GM21381 (cell line): Measurements from ENCODE around the gene ACYP1.
A peak's percentile ranks its signal among the peaks of the same experiment; 100 is the strongest.
"Not testable (repeated sequence)": the region's sequence is repeated elsewhere in the genome, so short reads cannot be mapped to it uniquely, and the experiment has no call there.

Source experiments
- ATAC-seq: cut with Tn5 transposase; IDR thresholded peaks from one replicate; pipeline ENCODE4 v1.9.1; 2021; ENCODE audit warnings: mild to moderate bottlenecking, moderate library complexity; ENCODE audit not compliant: unreplicated experiment

Gene ACYP1

DNA sequence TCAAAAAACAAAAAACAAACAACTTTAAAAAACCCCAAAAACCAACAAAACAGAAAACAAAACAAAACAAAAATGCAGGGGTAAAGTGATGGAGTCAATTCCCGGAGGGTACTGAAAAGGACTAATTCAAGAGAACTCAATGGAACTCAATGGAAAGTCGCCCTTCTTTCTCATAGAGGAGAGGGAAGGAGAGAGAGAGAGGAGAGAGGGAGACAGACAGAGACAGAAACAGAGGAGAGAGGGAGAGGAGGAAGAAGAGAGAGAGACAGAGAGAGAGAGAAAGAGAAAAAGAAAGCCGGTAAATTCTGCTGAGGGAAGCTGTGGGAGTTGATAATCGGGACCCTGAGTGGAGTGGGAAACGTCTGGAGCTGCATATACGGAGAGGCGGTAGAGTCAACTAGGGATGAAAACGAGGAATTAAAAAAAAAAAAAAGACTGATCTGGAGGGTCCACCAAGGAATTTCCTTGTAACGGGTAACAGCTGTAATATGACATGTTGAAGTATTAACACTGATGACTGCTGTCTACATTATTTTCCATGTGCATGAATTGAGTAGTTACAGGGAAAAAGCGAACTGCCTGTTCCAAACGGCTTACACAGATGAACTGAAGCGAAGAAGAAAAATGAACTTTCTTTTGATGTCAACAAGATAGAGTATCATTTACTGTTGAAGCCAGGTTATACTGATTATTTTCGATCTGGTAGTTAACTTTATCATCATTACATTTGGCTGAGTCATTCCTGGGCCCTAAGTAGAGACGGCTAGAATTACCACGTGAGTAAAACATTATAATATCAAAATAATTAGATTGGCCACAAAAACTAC lies 4.7 kb upstream of the ACYP1 start:
- no peak for ATAC-seq

DNA sequence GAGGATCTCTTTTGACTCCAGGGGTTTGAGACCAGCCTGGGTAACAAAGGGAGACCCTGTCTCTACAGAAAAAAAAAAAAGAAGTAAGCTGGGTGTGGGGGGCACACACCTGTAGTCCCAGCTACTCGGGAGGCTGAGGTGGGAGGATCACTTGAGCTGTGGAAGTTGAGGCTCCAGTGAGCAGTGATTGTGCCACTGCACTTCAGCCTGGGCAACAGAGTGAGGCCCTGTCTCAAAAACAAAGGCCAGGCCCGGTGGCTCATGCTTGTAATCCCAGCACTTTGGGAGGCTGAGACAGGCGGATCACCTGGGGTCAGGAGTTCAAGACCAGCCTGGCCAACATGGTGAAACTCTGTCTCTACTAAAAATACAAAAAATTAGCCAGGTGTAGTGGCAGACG lies 3.9 kb upstream of the ACYP1 start:
- not testable (repeated sequence) for ATAC-seq

DNA sequence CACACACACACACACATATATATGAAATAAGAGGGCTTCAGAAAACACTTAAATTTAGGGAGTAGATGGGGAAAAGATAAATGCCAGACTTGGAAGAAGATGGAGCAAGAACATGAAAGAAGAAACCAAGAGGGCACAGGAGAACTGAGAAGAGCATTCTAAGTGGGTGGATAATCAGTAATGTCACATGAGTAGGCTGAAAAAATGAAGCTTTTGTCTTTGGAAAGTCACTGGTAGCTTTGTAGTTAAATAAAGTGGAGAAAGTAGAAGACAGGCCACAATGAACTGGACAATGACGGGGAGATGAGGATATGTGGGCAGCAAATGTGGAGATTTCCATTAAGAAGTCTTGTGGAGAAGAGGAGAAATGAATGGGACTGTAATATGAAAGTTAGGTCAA lies 3.4 kb upstream of the ACYP1 start:
- no peak for ATAC-seq

DNA sequence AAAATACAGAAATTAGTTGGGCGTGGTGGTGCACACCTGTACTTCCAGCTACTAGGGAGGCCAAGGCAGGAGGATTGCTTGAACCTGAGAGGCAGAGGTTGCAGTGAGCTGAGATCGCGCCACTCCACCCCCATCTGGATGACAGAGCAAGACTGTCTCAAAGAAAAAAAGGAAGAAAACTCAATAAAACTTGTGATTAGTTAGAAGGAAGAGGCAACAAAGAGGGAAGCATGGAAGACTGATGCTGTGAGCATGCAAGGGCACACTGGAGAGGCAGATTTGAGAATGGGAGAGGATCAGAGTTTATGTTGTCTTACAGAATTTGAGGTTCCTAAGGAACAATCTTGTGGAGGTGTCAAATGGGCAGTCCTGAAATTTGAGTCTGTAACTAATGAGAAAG lies 2.9 kb upstream of the ACYP1 start:
- no peak for ATAC-seq

DNA sequence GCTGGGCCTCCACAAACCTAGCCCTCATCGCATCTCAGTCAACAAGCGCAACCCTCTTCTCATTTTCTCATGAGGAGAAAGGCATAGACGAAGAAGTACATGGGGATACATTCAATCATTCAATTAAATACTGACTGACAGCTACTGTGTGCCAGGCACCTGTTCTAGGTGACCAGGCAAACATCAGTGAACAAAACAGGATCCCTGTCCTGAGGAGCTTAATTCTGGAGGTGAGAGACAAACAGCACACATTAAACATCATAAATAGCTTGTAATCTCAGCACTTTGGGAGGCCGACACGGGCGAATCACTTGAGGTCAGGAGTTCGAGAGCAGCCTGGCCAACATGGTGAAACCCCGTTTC lies 362 bp upstream of the ACYP1 start:
- ATAC-seq, result no peak

DNA sequence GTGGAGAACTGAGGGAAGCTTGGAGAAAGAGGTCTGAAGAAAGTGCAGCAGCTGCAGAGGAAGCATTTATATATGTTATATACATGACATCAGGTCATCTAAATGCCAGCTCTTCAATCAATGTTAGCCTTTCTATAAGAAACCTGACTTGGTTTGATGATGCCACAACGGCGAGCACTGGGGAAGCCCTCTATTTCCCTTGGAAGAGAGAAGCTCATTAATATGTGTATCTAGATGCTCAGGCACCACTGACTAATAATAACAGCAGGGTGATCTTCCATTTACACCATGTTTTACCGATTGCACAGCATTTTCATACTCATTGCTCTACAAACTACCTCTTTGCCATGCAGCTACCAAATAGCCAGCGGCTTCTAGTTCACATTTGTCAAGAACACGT lies 811 bp downstream of the ACYP1 start:
- ATAC-seq, result no peak

DNA sequence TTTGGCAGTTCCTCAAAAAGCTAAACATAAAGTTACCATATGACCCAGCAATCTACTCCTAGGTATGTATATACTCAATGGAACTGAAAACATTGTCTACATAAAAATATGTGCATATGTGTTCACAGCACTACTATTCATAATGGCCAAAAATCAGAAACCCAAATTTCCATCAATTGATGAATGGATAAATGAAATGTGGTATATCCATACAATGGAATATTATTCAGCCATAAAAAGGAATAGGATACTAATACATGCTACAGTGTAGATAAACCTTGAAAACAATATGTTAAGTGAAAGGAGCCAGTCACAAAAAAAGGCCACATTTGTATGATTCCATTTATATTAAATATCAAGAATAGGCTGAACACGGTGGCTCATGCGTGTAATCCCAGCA lies 3.4 kb downstream of the ACYP1 start:
- no peak for ATAC-seq

DNA sequence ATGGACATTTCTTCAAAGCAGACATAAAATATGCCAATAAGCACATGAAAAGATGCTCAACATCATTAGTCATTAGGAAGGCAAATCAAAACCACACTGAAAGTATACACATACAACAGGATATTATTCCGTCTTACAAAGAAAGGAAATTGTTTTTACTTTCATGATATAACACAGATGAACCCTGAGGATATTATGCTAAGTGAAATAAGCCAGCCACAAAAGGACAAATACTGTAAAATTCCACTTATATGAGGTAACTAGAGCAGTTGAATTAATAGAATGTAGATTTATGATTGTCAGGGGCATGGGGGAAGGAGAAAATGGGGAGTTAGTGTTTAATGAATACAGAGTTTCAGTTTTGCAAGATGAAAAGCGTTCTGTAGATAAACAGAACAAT lies 4.2 kb downstream of the ACYP1 start:
- ATAC-seq, result no peak

DNA sequence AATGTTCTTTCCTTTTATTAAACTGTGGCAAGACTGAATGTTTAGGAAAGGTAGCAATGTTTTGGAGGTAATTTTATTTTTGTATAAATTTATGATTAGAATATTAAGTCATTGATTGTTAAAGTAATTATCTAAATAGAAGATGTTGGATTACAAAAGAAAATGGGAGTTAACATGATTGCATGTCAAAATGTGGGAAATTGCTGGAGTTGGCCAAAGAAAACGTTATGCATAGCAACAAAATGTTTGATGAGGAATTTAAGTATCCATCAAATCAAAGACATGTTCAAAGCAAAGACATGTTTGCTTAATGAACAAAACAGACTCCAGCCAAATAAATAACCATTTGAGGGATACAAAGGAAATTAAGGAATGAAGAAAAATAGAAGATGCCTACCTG lies 9.4 kb downstream of the ACYP1 start:
- no peak for ATAC-seq

DNA sequence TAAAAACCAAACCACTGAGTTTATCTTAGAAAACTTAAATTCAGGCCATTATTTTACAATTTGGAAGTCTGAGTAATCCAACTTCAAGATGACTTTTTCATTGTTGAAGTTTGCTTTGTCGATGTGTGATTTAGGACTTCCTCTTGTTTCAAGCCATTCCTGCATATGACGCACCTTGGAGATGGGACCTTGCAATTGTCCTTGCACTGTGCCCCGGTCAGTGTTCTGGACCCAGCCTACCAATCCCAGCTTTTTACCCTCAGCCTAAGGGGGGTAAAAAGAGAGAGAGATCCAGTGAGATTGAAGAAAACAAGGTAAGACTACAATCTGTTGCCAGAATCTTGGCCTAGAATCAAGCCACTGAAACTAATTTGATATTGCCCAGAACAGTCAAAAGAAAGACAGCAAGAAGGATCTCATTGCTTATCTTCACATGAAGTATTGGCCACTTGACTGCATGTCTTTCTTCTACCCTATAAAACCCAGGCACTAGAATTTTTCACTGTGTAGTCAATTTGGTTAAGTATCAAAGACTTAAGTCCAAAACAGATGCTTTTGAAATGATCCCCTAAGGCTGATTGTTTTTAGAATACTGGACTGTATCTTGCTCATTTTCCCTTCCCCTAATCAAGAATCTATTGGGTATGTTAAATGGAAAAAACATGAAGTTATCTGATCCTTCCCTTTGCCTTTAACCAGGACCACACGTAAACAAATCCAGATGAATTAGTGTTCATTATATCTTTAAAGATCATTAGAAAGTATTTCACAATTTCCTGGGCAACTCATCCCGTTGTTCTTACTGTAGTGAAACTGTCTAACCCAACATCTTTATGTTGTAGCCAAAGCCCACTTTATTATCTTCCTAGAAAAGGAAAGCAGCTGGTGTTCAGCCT lies 10.2 kb downstream of the ACYP1 start:
- no peak for ATAC-seq

DNA sequence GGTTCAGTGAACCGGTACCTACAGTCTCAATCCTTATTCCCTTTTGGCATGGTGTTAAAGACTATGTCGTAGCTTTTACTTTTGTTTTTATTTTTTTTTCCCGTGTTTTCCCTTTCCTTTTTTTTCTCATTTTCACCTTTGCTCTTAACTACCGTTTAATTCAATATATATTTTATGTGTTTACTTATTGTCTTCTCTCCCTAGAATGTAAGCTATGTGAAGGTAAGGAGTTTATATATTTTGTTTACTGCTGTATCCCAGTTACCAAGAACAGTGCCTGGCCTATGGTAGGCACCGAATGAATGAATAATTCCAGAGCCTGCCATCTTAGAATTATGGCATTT lies 12.3 kb downstream of the ACYP1 start:
- ATAC-seq, result no peak

DNA sequence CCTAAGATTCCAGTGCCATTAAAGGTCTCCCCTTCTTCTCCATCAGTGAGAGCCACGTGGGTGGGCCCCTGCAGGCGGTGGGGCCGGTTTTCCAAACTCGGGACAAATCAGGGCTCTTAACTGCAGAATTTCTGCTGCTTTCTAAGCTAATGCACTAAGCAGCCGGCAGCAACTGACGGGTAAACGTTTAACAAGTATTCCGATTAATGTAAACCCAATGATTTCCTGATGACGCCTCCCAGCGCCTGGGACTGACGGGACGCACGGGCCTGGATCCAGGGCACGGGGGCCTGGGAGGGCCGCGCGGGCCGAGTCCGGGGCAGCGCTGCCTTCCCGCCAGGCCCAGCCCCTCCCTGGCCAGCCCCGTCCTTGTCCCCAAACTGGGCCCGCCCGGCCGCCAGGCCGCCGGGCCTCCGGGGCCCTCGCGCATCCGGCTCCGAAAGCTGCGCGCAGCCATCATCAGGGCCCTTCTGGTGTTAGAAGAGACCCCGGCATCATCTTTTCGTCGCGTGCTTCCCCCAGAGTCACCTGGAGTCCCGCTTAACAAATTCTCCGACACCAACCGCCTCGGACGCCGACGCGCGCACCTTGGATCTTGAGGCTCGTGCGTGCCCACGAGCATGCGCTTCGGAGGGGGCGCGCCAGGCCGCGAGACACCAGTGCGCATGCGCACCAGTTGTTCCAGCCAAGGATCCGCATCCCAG lies 12.8 kb downstream of the ACYP1 start, which contains the start of gene MLH3:
Gene MLH3 (minus strand): TSS at position 616 of the 704 bp plus-strand sequence. CDS start 1,812 bp downstream, outside the sequence.
- ATAC-seq, result peak; percentile 80

DNA sequence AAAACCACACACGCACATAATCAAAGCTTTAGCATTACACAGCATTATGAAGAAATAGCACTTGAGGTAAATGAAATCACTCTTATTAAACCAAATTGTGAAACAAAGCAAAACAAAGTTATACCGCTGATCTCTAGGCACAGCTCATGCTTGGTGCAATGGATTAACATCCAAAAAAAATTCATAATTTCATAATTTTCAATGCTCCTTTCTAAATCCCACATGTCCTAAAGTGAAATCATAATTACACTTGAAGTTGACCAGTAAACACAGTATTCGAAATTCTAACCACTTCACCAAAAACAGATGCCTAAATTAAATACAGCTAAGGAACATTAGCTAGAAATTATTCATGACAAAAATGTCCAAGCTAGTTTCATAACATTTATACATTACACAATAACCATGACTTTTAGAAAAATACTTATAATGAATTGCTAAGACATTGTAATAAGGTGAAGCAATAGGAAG lies 14.1 kb downstream of the ACYP1 start:
- ATAC-seq, result no peak

DNA sequence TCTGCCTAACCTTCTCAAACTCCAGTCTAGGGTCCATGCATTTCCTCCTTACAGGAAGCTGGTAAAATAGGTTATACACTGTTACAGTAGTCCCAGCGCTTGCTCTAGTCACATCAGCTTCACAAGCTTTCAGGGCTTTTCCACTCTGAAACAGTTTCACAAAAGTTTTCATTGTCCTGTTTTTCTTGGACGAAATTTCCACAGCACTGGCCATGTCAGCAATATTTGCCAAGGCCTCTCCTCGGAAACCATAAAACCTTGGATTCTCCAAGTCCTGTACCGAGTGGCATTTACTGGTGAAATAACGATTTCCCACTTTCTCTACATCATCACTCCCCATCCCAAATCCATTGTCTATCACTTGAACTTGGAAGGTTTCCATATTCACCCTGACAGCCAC lies 14.7 kb downstream of the ACYP1 start:
- no peak for ATAC-seq

DNA sequence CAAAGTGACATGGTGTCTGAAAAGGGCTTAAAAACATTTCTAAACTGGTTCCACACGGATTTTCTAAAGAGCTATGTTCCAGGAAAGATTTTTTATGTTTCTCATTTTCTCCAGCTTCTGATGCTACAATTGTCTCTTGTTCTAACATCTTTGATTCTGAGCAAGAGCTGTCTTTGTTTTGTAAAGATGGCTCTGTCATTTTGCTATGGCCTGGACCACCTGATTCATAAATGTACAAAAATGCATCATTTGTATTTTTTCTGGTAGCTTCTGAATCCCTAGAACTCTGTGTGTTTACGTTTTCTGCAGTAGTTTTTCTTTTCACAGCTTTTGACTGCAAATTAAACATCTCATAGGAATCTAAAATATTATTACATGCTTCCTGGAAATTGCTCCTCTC lies 15.7 kb downstream of the ACYP1 start:
- no peak for ATAC-seq

DNA sequence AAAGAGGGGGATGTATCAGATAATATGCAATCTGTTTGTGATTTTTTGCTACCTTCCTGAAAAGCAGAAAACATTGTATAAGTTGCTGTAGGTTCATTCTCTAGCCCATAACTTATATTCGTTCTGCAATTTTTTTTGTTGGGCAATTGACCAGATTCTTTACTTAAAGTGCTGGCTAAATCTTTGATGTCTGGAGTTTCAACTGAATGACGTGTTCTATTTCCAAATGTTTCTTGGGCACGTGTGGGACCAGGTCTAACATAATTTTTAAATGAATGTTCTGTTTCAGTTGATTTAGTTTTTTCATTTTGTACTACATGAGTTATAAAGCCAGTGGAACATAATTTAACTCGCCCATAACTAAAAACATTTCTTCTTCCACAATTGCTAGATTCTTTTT lies 16.3 kb downstream of the ACYP1 start:
- ATAC-seq, result no peak

DNA sequence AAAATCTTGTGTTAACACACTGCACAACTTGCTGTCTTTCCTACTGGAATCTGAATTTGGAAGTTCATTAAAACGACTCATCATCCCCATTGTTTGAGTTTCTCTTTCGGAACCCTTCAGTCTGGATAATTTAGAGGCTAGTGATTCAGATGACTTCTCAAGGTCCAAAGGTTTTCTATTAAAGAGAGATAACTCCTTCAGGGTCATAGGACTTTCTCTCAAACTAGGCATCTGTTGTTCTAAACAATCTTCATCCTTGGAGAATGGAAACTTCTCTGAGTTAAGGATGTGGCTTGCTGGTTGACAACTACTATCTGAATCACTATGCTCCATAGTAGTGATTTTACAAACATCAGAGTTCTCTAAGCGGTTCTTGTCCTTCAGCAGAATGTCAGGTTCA lies 16.9 kb downstream of the ACYP1 start:
- no peak for ATAC-seq

DNA sequence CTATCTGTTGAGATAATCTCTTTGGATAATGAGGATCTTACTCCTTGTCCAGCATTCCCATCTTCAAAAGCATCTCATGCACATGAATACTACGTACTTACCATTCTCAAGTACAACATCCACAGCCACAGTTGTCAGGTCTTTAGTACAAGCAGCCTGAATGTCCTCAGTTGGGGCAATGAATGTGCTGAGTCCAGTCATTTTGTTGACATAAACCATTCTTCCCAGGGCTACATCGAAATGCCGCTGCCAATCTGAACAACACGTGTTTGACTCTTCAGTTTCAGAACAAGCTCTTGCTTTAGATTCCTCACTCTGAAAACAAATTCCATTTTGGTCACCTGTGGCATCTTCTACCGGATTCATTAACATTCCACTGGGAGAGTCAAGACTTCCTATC lies 17.5 kb downstream of the ACYP1 start:
- ATAC-seq, result no peak

DNA sequence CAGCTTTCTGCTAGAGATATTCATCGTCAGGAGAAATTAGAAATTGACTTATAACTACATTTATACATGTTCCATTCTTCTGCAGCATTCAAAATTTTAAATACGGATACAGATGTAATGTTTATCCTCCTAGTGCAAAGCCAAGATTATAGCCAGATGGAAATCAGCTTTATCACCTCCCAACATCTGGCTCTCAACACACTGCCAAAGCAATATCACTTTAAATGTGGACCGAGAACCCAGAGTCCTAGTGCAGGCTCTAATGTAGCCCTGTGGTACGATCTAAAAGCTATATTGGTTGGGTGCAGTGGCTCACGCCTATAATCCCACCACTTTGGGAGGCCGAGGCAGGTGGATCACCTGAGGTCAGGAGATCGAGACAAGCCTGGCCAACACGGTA lies 19.1 kb downstream of the ACYP1 start:
- ATAC-seq, result no peak

DNA sequence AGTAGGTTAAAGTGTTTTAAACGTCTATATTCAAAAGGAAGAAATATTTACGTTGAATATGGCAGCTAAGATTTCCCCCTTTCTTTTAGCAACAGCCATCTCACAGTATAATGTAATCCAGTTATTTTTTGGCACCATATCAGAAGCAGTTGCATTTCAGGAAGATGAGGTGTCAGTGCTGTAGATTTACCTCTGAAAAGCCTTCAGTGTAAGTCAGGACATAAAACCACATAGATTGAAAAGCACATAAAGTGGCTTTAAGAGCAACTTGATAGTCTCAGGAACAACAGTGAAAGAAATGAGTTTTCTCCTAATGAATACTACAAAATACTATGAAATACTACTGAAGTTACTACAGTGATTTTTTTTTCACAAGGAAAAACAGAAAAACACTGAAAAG lies 19.5 kb downstream of the ACYP1 start:
- no peak for ATAC-seq

DNA sequence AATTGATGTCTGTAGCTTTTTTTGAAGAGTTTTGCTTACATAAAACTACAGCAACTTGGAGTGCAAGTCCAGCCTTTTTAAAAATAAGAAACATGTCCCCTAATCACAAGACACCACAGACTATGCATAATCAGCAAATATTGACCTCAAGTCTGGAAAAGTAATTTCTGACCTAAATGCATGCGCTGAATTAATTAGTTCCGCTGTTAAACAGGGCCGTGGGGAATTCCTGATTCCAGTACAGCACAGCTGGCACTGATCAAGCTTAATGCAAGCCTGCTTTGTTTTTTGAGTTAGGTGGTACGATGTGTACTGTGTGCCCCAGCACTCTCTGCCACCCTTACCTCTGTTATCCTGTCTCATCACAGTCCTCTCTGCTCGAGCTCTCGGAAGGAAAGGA lies 21.8 kb downstream of the ACYP1 start:
- ATAC-seq, result no peak

DNA sequence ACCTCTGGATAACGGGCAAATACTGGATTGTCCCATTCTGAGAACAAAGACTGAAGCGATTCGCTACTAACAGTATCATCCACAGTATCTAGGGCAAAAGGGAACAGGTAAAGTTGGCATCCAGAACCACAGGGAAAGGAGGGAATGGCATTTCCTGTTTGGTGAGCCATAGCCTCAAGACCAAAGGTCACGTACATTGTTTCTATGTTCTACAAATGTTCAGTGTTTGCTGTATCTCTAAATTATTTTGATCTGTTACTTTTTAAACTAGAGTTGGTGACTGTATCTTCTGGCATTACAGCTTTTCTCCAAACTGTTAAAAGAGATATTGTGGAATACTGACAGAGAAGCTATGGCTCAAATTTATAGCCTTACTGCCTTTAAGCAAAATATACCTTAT lies 22.2 kb downstream of the ACYP1 start:
- ATAC-seq, result no peak
